OCI-LY7 (cell line): ENCODE measurements around the gene ZNF681.

Experiments
- EZH2phosphoT487 ChIP-seq: fragments of 200-600 bp; sonication (generic); IDR thresholded peaks from 2 replicates; pipeline ENCODE4 v1.6.1; 2018; ENCODE audit warnings: low read depth, borderline replicate concordance, mild to moderate bottlenecking, mixed run types, antibody characterized with exemption, low read length, moderate library complexity, mixed read lengths
- TF ChIP-seq, protein P1 (sequence below): fragments of 200-600 bp; sonication (generic); conservative IDR thresholded peaks from 2 replicates; pipeline ENCODE4 v1.5.1; 2014; ENCODE audit warnings: mild to moderate bottlenecking, antibody characterized with exemption, low read length, moderate library complexity, mixed read lengths

DNA sequence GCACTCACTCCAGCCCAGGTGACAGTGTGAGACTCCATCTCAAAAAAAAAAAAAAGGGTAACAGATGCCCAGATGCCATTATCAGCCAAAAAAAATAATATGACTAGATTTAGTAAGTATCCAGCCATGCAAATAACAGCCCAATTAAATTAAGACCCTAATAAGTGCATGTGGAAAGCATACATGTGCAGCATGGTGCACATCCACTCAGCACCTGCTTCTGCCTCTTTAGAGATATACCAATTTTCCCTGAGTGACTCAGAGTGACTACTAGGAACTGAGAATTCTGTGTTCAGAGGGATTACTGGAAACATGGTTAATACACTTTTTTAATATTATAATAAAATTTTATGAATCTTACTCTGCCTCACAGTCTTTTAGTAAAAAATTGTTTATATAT lies 41.9 kb downstream of the ZNF681 start:
- TF ChIP-seq, protein P1, sequence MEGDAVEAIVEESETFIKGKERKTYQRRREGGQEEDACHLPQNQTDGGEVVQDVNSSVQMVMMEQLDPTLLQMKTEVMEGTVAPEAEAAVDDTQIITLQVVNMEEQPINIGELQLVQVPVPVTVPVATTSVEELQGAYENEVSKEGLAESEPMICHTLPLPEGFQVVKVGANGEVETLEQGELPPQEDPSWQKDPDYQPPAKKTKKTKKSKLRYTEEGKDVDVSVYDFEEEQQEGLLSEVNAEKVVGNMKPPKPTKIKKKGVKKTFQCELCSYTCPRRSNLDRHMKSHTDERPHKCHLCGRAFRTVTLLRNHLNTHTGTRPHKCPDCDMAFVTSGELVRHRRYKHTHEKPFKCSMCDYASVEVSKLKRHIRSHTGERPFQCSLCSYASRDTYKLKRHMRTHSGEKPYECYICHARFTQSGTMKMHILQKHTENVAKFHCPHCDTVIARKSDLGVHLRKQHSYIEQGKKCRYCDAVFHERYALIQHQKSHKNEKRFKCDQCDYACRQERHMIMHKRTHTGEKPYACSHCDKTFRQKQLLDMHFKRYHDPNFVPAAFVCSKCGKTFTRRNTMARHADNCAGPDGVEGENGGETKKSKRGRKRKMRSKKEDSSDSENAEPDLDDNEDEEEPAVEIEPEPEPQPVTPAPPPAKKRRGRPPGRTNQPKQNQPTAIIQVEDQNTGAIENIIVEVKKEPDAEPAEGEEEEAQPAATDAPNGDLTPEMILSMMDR = no peak
- no peak for TF ChIP-seq EZH2phosphoT487
